ENCODE measurements around the gene PARVB. TPM values are rescaled to one million over a fixed set of nuclear protein-coding genes. Genes with fewer than 3 reads are reported as not detected.
"Not testable (repeated sequence)": the region's sequence is repeated elsewhere in the genome, so short reads cannot be mapped to it uniquely, and the experiment has no call there.

The PARVB gene
- total RNA-seq, 4 donors from 2014 or later: 33.5 to 73.5 (median 41.5) TPM

- Histone ChIP-seq H3K4me3 (no peak overlapping the region), H3K27me3 (no peaks in the 10 kb centered on the region), H3K4me1 (no peaks in the 10 kb centered on the region), H3K27ac (no peak overlapping the region), H3K9me3 (peaks cover 0 to 5% (median 0%) of the 10 kb centered on the region in 4 donors), H3K36me3 (peaks cover 0 to 30% (median 0%) of the 10 kb centered on the region in 3 donors)
- WGBS, 2 donors: 89 to 90% methylated on average over 13 of the region's 13 CpGs
- DNase-seq (ENCODE audit: low spot score in 2 of 2): no peak
- TF ChIP-seq CTCF (IDR thresholded peaks at IDR 0.05) (no peak), POLR2A (IDR thresholded peaks at IDR 0.05) (no peak)
Measured at GRCh38 chr22:44103735-44104480, 79.8 kb downstream of the PARVB start.

GRCh38 chr22:44107340-44107739 is 83.2 kb downstream of the PARVB start:
- H3K36me3 ChIP-seq: peaks cover 0 to 16% (median 0%) of the 10 kb centered on the region in 3 donors
- no peak overlapping the region for H3K4me3 ChIP-seq
- H3K27ac ChIP-seq: no peak overlapping the region
- peaks cover 0 to 1% (median 0%) of the 10 kb centered on the region in 4 donors for H3K9me3 ChIP-seq
- no peaks in the 10 kb centered on the region for H3K27me3 ChIP-seq
- 69 to 74% methylated on average over 6 of the region's 6 CpGs for WGBS, 2 donors
- DNase-seq (ENCODE audit: low spot score in 2 of 2): no peak
- H3K4me1 ChIP-seq: no peaks in the 10 kb centered on the region
- TF ChIP-seq CTCF (IDR thresholded peaks at IDR 0.05) (no peak), EP300 (IDR thresholded peaks at IDR 0.05) (no peak), POLR2A (IDR thresholded peaks at IDR 0.05) (no peak)

- DNase-seq (ENCODE audit: low spot score in 2 of 2): no peak
- Histone ChIP-seq H3K4me1 (no peaks in the 10 kb centered on the region), H3K27ac (no peak overlapping the region), H3K9me3 (no peaks in the 10 kb centered on the region), H3K36me3 (peaks cover 0 to 10% (median 0%) of the 10 kb centered on the region in 3 donors), H3K4me3 (no peak overlapping the region), H3K27me3 (no peaks in the 10 kb centered on the region)
- TF ChIP-seq EP300 (IDR thresholded peaks at IDR 0.05) (no peak), CTCF (IDR thresholded peaks at IDR 0.05) (no peak), POLR2A (IDR thresholded peaks at IDR 0.05) (no peak)
- 86 to 100% methylated on average over 2 of the region's 2 CpGs for WGBS, 2 donors
Measured at GRCh38 chr22:44108076-44108475, 84.0 kb downstream of the PARVB start.

- H3K36me3 ChIP-seq: peaks cover 0 to 3% (median 0%) of the 10 kb centered on the region in 3 donors
- H3K27me3 ChIP-seq: no peaks in the 10 kb centered on the region
- no peaks in the 10 kb centered on the region for H3K4me1 ChIP-seq
- H3K27ac ChIP-seq: no peak overlapping the region
- 49 to 58% methylated on average over 14 of the region's 14 CpGs for WGBS, 2 donors
- TF ChIP-seq POLR2A (IDR thresholded peaks at IDR 0.05) (no peak), CTCF (IDR thresholded peaks at IDR 0.05) (no peak), EP300 (IDR thresholded peaks at IDR 0.05) (no peak)
- no peak overlapping the region for H3K4me3 ChIP-seq
- no peak for DNase-seq (ENCODE audit: low spot score in 2 of 2)
- H3K9me3 ChIP-seq: no peaks in the 10 kb centered on the region
Measured at GRCh38 chr22:44108806-44109385, 84.8 kb downstream of the PARVB start.

GRCh38 chr22:44109416-44109815 is 85.3 kb downstream of the PARVB start:
- WGBS, 2 donors: 71 to 82% methylated on average over 4 of the region's 4 CpGs
- DNase-seq (ENCODE audit: low spot score in 2 of 2): no peak
- no peaks in the 10 kb centered on the region for H3K4me1 ChIP-seq
- H3K9me3 ChIP-seq: no peaks in the 10 kb centered on the region
- no peak overlapping the region for H3K4me3 ChIP-seq
- no peak for TF ChIP-seq POLR2A (IDR thresholded peaks at IDR 0.05)
- no peak for TF ChIP-seq CTCF (IDR thresholded peaks at IDR 0.05)
- no peak for TF ChIP-seq EP300 (IDR thresholded peaks at IDR 0.05)
- H3K27ac ChIP-seq: no peak overlapping the region
- no peaks in the 10 kb centered on the region for H3K36me3 ChIP-seq
- no peaks in the 10 kb centered on the region for H3K27me3 ChIP-seq

- not testable (repeated sequence) for H3K4me1 ChIP-seq; H3K27me3 ChIP-seq; H3K27ac ChIP-seq; DNase-seq (ENCODE audit: low spot score in 2 of 2); H3K36me3 ChIP-seq; H3K4me3 ChIP-seq; H3K9me3 ChIP-seq
- 93 to 98% methylated on average over 6 of the region's 6 CpGs for WGBS, 2 donors
Measured at GRCh38 chr22:44110656-44111055, 86.6 kb downstream of the PARVB start.
